Ecto neural progenitor cell (in vitro differentiated cells): ENCODE measurements around the gene TMEM219.

Experiments used
- DNase-seq: peaks from one replicate; pipeline ENCODE4 v3.0.0-alpha.2; 2018; ENCODE audit warnings: low spot score

The TMEM219 gene

GRCh38 chr16:29982560-29983419, 20.9 kb downstream of the TMEM219 start:
- no peak for DNase-seq

GRCh38 chr16:29983420-29984136, 21.7 kb downstream of the TMEM219 start:
- DNase-seq, result no peak

GRCh38 chr16:29984137-29984763, 22.4 kb downstream of the TMEM219 start:
- DNase-seq, result no peak

- DNase-seq, result no peak
Measured at GRCh38 chr16:29984764-29985147, 22.9 kb downstream of the TMEM219 start.

GRCh38 chr16:29985271-29985811, 23.5 kb downstream of the TMEM219 start:
- DNase-seq, result no peak

GRCh38 chr16:29986231-29986630, 24.4 kb downstream of the TMEM219 start:
- no peak for DNase-seq

- no peak for DNase-seq
Measured at GRCh38 chr16:29986931-29987330, 25.1 kb downstream of the TMEM219 start.

- no peak for DNase-seq
Measured at GRCh38 chr16:29987371-29988085, 25.6 kb downstream of the TMEM219 start.

GRCh38 chr16:29988346-29989075, 26.6 kb downstream of the TMEM219 start:
- no peak for DNase-seq

GRCh38 chr16:29989111-29989858, 27.4 kb downstream of the TMEM219 start:
- DNase-seq, result no peak

GRCh38 chr16:29990034-29990433, 28.2 kb downstream of the TMEM219 start:
- DNase-seq, result no peak

GRCh38 chr16:29990883-29991570, 29.1 kb downstream of the TMEM219 start:
- DNase-seq, result no peak

GRCh38 chr16:29991571-29991904, 29.7 kb downstream of the TMEM219 start:
- DNase-seq, result no peak

- DNase-seq, result no peak
Measured at GRCh38 chr16:29992344-29992967, 30.6 kb downstream of the TMEM219 start.

GRCh38 chr16:29993191-29993902, 31.5 kb downstream of the TMEM219 start:
- DNase-seq, result no peak

- no peak for DNase-seq
Measured at GRCh38 chr16:29993903-29994599, 32.2 kb downstream of the TMEM219 start.

GRCh38 chr16:29994600-29995323, 32.9 kb downstream of the TMEM219 start:
- no peak for DNase-seq
